Activated T-helper 17 cell treated with anti-CD3 and anti-CD28 coated beads, Interleukin-2, amount 50 U/mL, for 72 hours (primary cell): ENCODE measurements around the gene PRKN. TPM values are rescaled to one million over a fixed set of nuclear protein-coding genes. Genes with fewer than 3 reads are reported as not detected.
"Not testable (repeated sequence)": the region's sequence is repeated elsewhere in the genome, so short reads cannot be mapped to it uniquely, and the experiment has no call there.

Experiments
- ATAC-seq: fragments of 150-1000 bp; cut with Tn5 transposase; replicated peaks from 2 replicates; pipeline ENCODE4 v1.10.0; 2021; ENCODE audit warnings: mild to moderate bottlenecking, moderate library complexity
- H3K27ac Mint-ChIP-seq: one replicate; pipeline ENCODE4 v1.8.0; 2022; ENCODE audit warnings: mixed read lengths
- H3K27me3 Mint-ChIP-seq: one replicate; pipeline ENCODE4 v1.8.0; 2022; ENCODE audit warnings: mixed read lengths
- H3K36me3 Mint-ChIP-seq: one replicate; pipeline ENCODE4 v1.8.0; 2022; ENCODE audit warnings: low read depth, mild to moderate bottlenecking, mixed read lengths
- H3K4me1 Mint-ChIP-seq: one replicate; pipeline ENCODE4 v1.8.0; 2022; ENCODE audit warnings: mixed read lengths
- H3K4me3 Mint-ChIP-seq: one replicate; pipeline ENCODE4 v1.8.0; 2022; ENCODE audit warnings: mild to moderate bottlenecking, mixed read lengths
- H3K9me3 Mint-ChIP-seq: one replicate; pipeline ENCODE4 v1.8.0; 2022; ENCODE audit warnings: mixed read lengths
- total RNA-seq, 2 donors: library from RNA; stranded (reverse); gene quantifications; one replicate each; pipeline ENCODE4 v1.2.3, GENCODE V29; 2022

Gene PRKN
- total RNA-seq, 2 donors from 2014 or later: 0.84 to 0.87 TPM

- H3K27ac Mint-ChIP-seq: no peak overlapping the region
- H3K27me3 Mint-ChIP-seq: no peaks in the 10 kb centered on the region
- H3K9me3 Mint-ChIP-seq: no peaks in the 10 kb centered on the region
- H3K4me3 Mint-ChIP-seq: no peak overlapping the region
- no peaks in the 10 kb centered on the region for H3K4me1 Mint-ChIP-seq
- no peak for ATAC-seq
- H3K36me3 Mint-ChIP-seq: no peaks in the 10 kb centered on the region
These were observed 837.3 kb downstream of the PRKN start for GRCh38 chr6:161890133-161890831.

- Mint-ChIP-seq H3K4me1 (no peaks in the 10 kb centered on the region), H3K27me3 (no peaks in the 10 kb centered on the region), H3K9me3 (no peaks in the 10 kb centered on the region), H3K27ac (no peak overlapping the region), H3K36me3 (no peaks in the 10 kb centered on the region), H3K4me3 (no peak overlapping the region)
- ATAC-seq: no peak
These were observed 838.2 kb downstream of the PRKN start for GRCh38 chr6:161889324-161889723.

- H3K9me3 Mint-ChIP-seq, H3K36me3 Mint-ChIP-seq, H3K27ac Mint-ChIP-seq, H3K4me3 Mint-ChIP-seq, H3K4me1 Mint-ChIP-seq, ATAC-seq, H3K27me3 Mint-ChIP-seq: not testable (repeated sequence)
These were observed 841.0 kb downstream of the PRKN start for GRCh38 chr6:161886545-161886944.

GRCh38 chr6:161884782-161885181, 842.8 kb downstream of the PRKN start:
- Mint-ChIP-seq H3K27me3 (no peaks in the 10 kb centered on the region), H3K4me3 (no peak overlapping the region), H3K27ac (no peak overlapping the region), H3K4me1 (no peaks in the 10 kb centered on the region), H3K9me3 (no peaks in the 10 kb centered on the region), H3K36me3 (no peaks in the 10 kb centered on the region)
- no peak for ATAC-seq

GRCh38 chr6:161882196-161882765, 845.3 kb downstream of the PRKN start:
- Mint-ChIP-seq H3K27ac (no peak overlapping the region), H3K36me3 (no peaks in the 10 kb centered on the region), H3K4me1 (no peaks in the 10 kb centered on the region), H3K4me3 (no peak overlapping the region), H3K9me3 (no peaks in the 10 kb centered on the region), H3K27me3 (no peaks in the 10 kb centered on the region)
- no peak for ATAC-seq

GRCh38 chr6:161880056-161880455, 847.5 kb downstream of the PRKN start:
- Mint-ChIP-seq H3K4me3 (no peak overlapping the region), H3K27me3 (no peaks in the 10 kb centered on the region), H3K9me3 (no peaks in the 10 kb centered on the region), H3K27ac (no peak overlapping the region), H3K36me3 (no peaks in the 10 kb centered on the region), H3K4me1 (no peaks in the 10 kb centered on the region)
- no peak for ATAC-seq

GRCh38 chr6:161876231-161876630, 851.3 kb downstream of the PRKN start:
- ATAC-seq: no peak
- H3K27me3 Mint-ChIP-seq: no peaks in the 10 kb centered on the region
- H3K9me3 Mint-ChIP-seq: no peaks in the 10 kb centered on the region
- H3K27ac Mint-ChIP-seq: no peak overlapping the region
- no peaks in the 10 kb centered on the region for H3K36me3 Mint-ChIP-seq
- no peak overlapping the region for H3K4me3 Mint-ChIP-seq
- H3K4me1 Mint-ChIP-seq: no peaks in the 10 kb centered on the region

- H3K27me3 Mint-ChIP-seq: no peaks in the 10 kb centered on the region
These were observed 857.2 kb downstream of the PRKN start for GRCh38 chr6:161870236-161870901.

GRCh38 chr6:161869491-161869890, 858.1 kb downstream of the PRKN start:
- Mint-ChIP-seq H3K4me1 (no peaks in the 10 kb centered on the region), H3K4me3 (no peak overlapping the region), H3K27ac (no peak overlapping the region), H3K27me3 (no peaks in the 10 kb centered on the region), H3K36me3 (no peaks in the 10 kb centered on the region), H3K9me3 (no peaks in the 10 kb centered on the region)
- ATAC-seq: no peak

More at GRCh38 chr6:161870236-161870901, 857.2 kb downstream of the PRKN start:
- no peak for ATAC-seq
- Mint-ChIP-seq H3K36me3 (no peaks in the 10 kb centered on the region), H3K9me3 (no peaks in the 10 kb centered on the region), H3K27ac (no peak overlapping the region), H3K4me1 (no peaks in the 10 kb centered on the region), H3K4me3 (no peak overlapping the region)

- H3K27me3 Mint-ChIP-seq: no peaks in the 10 kb centered on the region
- peaks cover 4% of the 10 kb centered on the region for H3K9me3 Mint-ChIP-seq
- no peak for ATAC-seq
- H3K27ac Mint-ChIP-seq: no peak overlapping the region
- H3K4me1 Mint-ChIP-seq: no peaks in the 10 kb centered on the region
- H3K36me3 Mint-ChIP-seq: no peaks in the 10 kb centered on the region
- H3K4me3 Mint-ChIP-seq: no peak overlapping the region
These were observed 861.0 kb downstream of the PRKN start for GRCh38 chr6:161866570-161866969.

- not testable (repeated sequence) for H3K4me3 Mint-ChIP-seq, H3K9me3 Mint-ChIP-seq, H3K36me3 Mint-ChIP-seq, H3K27ac Mint-ChIP-seq, ATAC-seq, H3K4me1 Mint-ChIP-seq, H3K27me3 Mint-ChIP-seq
These were observed 866.5 kb downstream of the PRKN start for GRCh38 chr6:161861061-161861460.

GRCh38 chr6:161853657-161854056, 873.9 kb downstream of the PRKN start:
- ATAC-seq: no peak
- H3K4me1 Mint-ChIP-seq: no peaks in the 10 kb centered on the region
- H3K9me3 Mint-ChIP-seq: no peaks in the 10 kb centered on the region
- H3K27me3 Mint-ChIP-seq: no peaks in the 10 kb centered on the region
- H3K4me3 Mint-ChIP-seq: no peak overlapping the region
- no peak overlapping the region for H3K27ac Mint-ChIP-seq
- H3K36me3 Mint-ChIP-seq: no peaks in the 10 kb centered on the region

GRCh38 chr6:161851486-161851885, 876.1 kb downstream of the PRKN start:
- not testable (repeated sequence) for H3K36me3 Mint-ChIP-seq, H3K27ac Mint-ChIP-seq, H3K4me3 Mint-ChIP-seq, H3K4me1 Mint-ChIP-seq, ATAC-seq, H3K27me3 Mint-ChIP-seq, H3K9me3 Mint-ChIP-seq

- H3K4me1 Mint-ChIP-seq: no peaks in the 10 kb centered on the region
- no peaks in the 10 kb centered on the region for H3K36me3 Mint-ChIP-seq
- no peaks in the 10 kb centered on the region for H3K27me3 Mint-ChIP-seq
- no peak for ATAC-seq
- no peak overlapping the region for H3K4me3 Mint-ChIP-seq
- no peak overlapping the region for H3K27ac Mint-ChIP-seq
- H3K9me3 Mint-ChIP-seq: no peaks in the 10 kb centered on the region
These were observed 877.0 kb downstream of the PRKN start for GRCh38 chr6:161850562-161850961.

- Mint-ChIP-seq H3K27me3 (no peaks in the 10 kb centered on the region), H3K27ac (no peak overlapping the region), H3K4me3 (no peak overlapping the region), H3K36me3 (no peaks in the 10 kb centered on the region), H3K4me1 (no peaks in the 10 kb centered on the region), H3K9me3 (no peaks in the 10 kb centered on the region)
- no peak for ATAC-seq
These were observed 879.9 kb downstream of the PRKN start for GRCh38 chr6:161847628-161848027.
